ENCODE data around the gene DNAAF1.
"Not testable (repeated sequence)": the region's sequence is repeated elsewhere in the genome, so short reads cannot be mapped to it uniquely, and the experiment has no call there.

Gene DNAAF1

DNA sequence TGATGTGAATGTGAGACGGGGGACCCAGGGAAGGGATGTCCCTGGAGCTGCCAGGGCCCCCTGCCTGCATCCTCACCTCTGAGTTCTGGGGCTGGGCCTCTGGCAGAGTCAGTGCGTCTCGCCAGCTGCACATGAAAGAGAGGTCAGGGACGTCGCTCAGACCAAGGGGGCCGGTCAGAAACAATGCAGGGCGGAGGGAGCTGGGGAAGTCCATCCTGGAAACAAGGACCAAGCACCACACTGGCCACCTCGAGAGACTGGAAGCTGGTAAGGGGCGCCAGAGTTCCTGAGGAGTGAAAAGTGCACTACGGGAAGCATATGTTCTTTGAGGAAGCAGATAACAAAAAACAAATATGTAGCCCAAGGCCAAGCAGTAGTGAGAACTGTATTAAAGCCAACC, 39.7 kb downstream of the DNAAF1 start:
- DNase-seq: no peak

DNA sequence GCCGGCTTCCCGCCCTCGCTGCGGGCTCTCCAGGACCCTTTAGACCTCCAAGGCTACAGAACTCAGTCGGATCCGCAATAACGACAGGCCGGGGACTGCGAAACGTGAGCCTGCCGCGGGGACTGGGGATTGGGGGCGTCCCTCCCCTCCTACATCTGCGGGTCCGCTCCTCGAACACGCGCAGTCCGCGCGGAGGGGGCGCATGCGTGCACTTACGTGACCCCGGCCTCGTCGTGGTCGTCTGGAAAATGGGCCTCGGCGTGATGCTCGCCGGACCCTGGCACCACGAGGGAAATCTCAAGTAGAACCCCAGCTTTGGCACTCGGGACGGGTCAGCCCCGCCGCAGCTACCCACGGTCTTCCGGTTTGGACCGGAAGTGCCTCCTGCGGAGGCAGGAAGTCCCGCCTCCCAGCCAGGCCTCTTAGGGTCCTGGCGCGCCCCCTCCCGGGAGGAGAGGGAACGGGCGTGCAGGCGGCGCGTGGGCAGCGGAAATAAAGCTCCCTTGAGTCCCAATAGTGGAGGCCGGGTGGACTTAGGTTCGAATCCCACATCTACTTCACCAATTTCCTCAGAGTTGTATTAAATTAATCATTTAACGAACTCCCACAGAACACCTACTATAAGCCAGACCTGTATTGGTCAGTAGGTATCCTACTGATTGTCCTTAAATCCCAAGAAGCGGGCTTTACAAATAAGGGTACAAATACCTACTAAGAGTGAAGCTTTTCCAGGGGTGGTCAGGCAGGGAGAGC, 41.8 kb downstream of the DNAAF1 start, which contains the start of gene TAF1C:
Gene TAF1C, minus strand, starts transcription at position 373 of the 753 bp plus-strand sequence. CDS start 2,069 bp downstream, outside the sequence.
- DNase-seq: peak; percentile 94

DNA sequence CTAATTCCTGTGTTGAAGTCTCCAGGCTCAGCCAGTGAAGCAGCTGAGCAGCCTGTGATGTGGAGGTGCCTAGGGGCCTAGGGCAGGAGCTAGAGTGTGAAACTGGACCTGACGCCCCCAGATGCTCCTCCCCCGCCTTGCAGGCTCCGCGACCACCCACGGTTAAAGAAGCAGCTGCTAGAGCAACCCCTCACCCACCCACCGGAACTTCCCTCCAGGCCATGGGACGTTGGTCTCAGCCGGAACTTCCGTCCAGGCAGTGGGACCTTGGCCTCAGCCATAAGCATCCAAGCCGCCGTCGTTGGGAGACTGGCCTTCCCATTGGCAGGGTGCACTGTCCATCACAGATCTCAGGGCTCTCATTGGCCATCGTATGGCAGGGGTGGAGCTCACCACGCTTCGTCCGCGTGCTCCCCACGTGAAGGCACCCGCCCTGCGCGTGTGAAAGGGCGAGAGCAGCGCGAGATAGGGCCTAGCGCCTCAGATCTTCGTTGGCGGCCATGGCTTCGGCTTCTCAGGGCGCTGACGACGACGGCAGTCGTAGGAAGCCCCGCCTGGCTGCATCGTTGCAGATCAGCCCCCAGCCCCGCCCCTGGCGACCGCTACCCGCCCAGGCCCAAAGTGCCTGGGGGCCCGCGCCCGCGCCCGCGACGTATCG, 45.8 kb downstream of the DNAAF1 start, which contains the start of gene ADAD2:
Gene ADAD2, plus strand, starts transcription at position 427 of the 658 bp plus-strand sequence. Its CDS starts 74 bp downstream, at position 501.
- DNase-seq: no peak

DNA sequence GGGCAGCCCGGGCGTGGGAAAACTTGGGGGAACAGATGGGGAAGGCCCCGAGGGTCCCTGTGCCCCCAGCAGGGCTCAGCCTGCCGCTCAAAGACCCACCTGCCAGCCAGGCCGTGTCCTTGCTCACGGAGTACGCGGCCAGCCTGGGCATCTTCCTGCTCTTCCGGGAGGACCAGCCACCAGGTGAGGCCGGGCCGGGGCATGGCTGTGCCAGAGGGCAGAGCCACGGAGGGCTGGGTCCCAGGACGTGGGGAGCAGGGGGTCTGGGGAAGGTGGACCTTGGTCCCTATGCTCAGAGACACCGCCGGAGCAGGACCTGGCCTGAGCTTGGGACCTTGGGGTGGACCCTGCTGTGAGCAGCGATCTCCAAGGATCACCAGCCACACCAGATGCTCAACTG, 46.4 kb downstream of the DNAAF1 start:
- DNase-seq: no peak

DNA sequence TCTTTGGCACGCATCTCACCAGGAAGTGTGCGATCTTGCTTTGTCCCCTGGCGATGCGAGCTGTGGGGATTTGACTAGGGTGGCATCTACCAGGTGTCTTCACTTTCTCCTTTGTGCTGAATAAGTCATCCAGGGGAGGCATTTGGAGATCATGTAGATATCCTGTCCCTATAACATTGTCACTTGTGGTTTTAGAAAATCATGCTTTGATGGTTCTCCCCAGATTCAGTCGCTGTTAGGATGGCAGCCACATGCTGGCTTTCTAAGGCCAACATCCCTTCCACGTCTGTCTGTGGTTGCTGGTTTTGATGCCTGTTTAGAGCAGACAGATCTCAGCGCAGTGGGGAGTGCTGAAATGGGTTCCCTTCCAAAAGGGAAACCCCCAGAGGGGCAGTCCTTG, 48.4 kb downstream of the DNAAF1 start:
- no peak for DNase-seq

DNA sequence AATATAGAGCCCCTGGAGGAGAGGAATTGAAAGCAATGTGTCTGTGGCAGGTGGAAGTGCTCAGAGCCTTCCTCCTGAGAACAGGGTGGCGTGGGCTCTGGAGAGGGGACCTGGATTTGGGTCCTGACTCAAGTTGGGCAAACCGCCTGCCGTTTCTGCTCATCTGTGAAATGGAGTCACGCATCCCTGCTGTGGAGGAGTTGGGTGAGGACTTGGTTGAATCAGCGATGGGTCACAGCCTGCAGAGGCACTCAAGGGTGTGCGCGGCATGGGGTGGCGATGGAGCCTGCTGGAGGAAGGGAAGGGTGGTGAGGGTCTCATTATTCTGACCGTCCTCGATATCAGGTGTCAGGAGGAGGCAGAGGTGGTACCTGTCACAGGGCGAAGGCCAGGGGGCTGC, 48.9 kb downstream of the DNAAF1 start:
- no peak for DNase-seq

DNA sequence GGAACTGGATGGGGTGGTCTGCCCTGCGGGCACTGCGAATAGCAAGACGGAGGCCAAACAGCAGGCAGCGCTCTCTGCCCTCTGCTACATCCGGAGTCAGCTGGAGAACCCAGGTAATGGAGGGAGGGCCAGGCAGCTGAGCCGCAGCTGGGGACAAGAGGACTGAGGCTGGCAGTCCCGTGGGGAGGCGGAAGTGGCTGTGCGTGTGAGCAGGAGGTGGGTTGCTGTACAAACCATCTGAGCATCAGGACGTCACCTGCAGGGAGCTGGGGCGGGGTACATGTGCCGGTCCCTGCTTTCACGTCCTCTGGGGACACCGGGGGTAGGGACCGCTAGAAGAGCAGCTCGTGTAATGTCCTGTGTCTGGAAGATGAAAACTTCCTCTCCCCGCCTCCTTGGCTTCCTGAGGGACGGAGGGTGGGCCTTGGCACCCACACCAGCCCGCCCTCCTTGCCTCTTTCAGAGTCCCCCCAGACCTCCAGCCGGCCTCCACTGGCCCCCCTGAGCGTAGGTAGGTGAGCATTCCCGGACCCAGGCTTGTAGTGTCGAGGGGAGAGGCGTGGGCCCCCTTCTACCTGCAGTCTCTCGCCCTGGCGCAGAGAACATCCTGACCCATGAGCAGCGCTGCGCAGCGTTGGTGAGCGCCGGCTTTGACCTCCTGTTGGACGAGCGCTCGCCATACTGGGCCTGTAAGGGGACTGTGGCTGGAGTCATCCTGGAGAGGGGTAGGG, 49.5 kb downstream of the DNAAF1 start:
- no peak for DNase-seq

DNA sequence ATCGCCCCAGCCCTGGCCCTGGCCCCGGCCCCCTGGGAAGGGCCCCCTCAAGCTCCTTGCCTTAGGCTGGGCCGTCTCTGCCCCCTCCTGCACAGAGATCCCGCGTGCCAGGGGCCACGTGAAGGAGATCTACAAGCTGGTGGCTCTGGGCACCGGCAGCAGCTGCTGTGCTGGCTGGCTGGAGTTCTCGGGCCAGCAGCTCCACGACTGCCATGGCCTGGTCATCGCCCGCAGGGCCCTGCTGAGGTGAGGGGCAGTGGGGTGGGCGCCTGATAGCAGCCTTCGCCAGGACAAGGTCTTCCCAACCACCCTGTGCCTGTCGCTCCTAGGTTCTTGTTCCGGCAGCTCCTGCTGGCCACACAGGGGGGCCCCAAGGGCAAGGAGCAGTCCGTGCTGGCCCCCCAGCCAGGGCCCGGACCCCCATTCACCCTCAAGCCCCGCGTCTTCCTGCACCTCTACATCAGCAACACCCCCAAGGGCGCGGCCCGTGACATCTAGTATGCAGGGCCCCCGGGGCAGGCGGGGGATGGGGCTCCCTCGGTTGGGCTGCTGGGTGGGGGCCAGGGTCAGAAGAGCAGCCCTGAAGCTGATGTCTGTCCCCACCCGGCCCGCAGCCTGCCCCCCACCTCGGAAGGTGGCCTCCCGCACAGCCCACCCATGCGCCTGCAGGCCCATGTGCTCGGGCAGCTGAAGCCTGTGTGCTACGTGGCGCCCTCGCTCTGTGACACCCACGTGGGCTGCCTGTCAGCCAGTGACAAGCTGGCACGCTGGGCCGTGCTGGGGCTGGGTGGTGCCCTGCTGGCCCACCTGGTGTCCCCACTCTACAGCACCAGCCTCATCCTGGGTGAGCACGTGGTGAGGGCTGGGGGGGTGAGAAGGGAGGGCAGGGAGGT, 50.3 kb downstream of the DNAAF1 start:
- no peak for DNase-seq

DNA sequence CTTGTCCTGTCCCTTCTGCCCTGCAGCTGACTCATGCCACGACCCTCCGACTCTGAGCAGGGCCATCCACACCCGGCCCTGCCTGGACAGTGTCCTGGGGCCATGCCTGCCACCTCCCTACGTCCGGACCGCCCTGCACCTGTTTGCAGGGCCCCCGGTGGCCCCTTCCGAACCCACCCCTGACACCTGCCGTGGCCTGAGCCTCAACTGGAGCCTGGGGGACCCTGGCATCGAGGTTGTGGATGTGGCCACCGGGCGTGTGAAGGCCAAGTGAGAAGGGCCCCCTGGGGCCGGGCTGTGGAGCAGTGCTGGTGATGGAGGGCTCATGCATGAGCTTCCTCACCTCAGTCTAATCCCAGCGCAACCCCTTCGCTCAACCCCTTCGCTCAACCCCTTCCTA, 51.0 kb downstream of the DNAAF1 start:
- no peak for DNase-seq

DNA sequence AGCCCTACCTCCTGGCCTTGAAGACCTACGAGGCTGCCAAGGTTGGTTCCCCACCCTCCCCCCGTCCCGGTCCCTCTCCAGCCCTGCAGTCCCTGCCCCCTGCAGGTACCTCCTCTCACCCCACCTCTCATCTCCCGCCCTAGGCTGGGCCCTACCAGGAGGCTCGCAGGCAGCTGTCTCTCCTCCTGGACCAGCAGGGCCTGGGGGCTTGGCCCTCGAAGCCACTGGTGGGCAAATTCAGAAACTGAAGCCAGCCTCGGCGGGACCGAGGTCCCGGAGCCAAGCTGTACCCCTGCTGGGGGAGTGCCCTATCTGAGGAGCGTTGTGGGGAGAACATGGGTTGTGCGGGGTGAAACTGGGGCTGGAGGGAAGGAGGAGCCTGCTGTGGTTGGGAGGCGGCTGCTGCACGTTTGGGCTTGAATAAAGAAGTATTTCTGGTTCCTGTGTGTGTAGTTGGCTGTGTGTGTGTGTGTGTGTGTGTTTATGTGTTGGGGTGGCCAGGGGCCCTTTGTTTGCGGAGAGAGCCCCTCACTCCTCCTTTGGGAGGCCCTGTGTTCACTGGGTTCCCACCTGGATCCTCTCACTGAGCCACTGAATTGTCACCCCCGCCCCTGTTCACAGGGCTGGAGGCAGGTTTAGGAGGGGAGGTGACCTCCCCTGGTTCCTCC, 51.8 kb downstream of the DNAAF1 start:
- DNase-seq: no peak

DNA sequence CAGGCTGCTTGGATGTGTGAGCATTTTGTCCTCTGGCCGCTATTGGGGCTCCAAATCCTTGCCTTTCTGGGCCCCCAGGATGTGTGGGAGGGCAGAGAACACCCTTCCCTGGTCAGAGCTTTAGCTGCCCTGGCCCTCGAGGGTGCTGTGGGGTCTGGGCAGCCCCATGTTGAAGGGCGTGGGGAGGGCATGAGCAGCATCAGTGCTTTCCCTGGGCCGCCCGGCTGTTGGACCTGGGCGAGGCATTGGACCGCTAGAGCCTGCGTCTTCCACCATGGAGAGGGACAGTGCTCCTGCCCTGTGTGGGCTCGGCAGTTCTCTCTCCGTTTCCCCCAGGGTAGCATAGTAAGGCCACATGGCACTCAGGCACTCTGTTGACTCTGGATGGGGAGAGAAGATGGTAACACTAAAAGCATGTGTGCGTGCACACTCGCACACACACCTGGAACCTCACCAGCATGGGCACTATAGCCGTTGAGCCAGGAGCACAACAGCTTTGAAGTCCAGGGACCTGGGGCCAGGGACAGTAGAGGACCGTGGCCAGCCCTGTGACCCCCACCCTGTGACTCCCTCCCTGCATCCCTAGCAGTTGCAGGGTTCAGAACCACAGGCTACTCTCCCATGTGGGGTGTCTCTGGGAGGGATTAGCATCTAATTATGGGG, 52.5 kb downstream of the DNAAF1 start:
- no peak for DNase-seq

DNA sequence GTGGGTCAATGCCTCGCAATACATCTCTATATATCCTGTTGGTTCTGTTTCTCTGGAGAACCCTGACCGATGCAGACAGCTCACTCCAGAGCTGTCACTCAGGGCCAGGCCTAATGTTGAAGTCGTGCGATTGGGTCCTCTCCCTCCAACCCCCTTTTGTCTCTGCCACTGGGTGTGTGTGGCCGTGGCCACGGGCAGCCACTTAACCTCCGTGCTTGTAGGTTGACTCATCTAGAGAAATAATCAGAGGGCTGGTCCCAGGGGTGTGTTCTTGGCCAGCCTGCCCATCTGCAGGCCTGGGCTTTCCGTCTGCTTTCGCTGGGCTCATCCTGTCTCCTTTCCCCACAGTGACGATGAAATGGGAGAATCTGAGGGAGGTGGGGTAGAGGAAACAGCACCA, 53.3 kb downstream of the DNAAF1 start:
- peak; percentile 36 for DNase-seq

DNA sequence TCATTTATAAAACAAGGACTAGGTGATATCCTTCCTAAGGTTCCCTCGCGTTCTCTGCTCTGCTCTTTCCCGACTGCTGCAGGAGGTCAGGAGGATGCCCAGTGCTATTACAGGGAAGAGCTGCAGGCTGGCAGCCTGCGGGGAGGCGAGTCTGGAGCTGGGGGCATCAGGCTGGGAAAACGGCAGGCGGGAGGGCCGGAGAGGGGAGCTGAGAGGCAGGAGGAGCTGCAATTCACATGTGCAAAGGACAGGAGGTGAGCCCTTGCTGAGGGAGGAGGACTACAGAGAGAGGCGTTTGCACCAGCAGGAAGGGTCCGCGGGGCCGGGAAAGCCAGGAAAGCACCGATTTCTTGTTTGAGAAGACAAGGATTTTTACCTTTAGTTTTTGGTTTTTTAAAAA, 54.0 kb downstream of the DNAAF1 start:
- DNase-seq: no peak

DNA sequence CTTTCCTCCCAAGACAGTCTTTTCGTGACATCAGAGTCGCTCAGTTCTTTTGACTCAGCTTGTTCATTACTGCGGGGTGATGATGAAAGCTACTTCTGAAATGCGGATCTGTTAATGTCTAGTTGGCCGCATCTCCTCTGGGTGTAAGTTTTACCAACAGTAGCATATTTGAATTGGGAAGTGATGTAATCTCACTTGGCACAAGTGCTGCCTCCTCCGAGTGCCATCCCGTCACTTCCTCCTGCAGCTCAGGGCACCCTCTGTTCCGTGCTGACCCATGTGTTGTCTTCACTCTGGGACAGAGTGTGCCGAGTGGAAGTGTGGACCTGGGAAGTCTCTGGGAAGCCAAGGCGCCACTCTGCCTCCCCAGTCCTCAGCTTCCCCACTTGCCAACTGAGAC, 54.8 kb downstream of the DNAAF1 start:
- DNase-seq: no peak

DNA sequence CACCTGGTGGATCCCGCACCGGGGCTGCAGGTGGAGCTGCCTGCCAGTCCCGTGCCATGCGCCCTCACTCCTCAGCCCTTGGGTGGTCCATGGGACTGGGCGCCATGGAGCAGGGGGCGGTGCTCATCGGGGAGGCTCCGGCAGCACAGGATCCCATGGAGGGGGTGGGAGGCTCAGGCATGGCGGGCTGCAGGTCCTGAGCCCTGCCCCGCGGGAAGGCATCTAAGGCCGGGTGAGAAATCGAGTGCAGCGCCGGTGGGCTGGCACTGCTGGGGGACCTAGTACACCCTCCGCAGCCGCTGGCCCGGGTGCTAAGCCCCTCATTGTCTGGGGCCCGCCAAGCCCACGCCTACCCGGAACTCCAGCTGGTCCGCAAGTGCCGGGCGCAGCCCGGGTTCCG, 59.4 kb downstream of the DNAAF1 start:
- not testable (repeated sequence) for DNase-seq

DNA sequence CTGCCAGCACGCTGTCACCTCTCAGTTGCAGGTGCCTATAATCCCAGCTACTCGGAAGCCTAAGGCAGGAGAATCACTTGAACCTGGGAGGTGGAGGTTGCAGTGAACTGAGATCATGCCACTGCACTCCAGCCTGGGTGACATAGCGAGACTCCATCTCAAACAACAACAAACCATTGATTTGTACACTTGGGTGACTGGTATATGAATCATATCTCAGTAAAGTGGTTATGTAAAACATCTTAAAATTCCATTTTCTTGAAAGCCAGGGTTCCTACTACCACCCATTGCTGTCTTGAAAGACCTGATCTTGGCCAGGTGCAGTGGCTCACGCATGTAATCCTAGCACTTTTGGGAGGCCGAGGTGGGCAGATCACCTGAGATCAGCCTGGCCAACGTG, 60.0 kb downstream of the DNAAF1 start:
- not testable (repeated sequence) for DNase-seq

DNA sequence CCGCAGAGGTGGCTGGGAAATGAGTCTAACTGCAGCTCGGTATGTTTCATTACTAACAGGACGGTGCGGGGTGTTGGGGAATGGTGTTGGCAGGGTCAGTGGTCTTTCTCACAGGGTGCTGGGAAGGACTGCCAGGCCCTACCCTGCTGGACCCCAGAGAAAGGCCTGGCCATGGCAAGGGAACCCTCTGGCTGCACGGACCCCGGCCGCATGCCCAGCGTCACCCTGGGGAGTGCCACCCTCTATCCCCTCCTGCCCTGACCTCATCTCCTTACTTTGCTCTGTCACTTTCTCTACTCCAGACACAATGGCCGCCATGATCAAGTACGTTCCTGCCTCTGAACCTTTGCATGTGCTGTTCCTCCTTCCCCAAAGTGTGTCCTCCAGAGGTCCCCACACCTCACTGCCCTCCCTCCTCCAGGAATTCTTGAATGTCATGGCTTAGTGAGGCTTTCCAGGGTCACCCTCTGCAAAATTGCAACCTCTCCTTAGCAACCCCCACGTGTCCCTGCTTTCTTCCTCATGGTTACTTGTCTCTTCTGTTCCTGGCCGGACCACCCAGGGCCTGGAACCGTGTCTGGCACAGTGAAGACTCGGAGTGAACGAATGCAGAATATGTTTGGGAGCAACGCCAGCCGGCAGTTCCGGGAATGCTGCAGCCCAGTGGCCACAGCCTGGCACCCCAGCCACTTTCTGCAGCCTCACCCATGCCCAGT, 61.0 kb downstream of the DNAAF1 start:
- no peak for DNase-seq

DNA sequence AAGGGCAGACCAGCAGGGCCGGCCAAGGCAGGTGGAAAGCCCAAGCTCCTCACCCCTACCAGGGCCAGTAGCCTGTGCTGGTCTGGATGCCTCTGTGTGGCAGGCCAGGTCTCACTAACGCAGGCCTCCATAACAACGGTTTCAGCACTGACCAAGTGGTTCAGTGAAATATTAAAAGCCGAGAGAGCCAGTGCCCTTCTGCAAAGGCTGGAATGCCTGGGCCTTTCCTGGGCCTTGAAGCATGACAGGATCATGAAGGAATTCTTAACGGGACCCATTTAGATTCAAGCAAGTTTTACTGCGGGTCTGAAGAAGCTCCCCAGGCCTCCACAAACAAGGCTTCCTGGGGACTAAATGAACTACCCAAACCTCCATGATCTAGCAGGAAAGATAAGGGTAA, 62.1 kb downstream of the DNAAF1 start:
- no peak for DNase-seq

DNA sequence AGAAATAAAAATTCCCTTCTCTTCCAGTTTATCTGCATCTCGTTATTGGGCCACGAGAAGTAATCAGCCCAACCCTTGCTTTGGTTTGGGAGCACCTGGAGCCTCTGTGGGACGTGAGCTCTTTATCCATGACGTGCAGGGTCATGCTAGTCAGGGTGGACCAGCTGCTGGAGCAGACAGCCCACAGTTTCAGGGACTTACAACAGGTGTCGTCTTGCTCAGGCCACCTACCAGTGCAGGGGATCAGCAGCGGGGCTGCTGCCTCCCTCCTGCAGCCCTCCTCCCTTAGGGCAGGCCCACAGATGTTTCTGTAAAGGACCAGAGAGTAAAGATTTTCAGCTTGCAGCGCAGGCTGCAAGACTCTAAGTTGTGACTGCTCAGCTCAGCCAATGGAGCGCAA, 62.8 kb downstream of the DNAAF1 start:
- DNase-seq: no peak

DNA sequence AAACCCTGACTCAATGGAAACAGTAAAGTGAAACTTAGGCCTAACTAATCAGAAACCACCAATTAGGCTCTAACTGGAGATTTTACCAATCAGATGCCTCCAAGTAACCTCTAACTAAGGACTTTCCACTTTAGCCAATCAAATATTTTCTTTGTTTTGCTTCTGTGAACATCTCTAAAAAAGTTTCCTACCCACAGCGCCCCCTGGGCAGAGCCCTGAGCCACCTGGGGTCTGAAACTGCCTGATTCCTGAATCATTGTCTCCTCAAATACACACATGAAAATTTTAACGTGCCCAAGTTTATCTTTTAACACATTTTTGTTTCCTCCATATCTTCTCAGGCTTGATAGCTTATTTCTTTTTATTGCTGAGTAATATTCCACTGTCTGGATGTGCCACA, 64.9 kb downstream of the DNAAF1 start:
- DNase-seq: no peak

DNA sequence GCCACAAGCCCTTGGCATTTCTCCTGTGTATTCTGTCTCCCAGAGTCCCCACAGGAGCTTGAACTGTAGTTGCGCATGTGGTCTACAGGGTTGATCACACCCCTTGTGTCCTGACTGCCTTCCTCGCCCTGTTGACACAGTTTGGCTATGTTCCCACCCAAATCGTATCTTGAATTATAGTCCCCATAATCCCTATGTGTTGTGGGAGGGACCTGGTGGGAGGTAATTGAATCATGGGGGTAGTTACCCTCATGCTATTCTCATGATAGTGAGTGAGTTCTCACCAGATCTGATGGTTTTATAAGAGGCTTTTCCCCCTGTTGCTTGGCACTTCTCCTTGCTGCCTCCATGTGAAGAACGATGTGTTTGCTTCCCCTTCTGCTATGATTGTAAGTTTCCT, 67.0 kb downstream of the DNAAF1 start:
- no peak for DNase-seq

Data from fibroblast of skin of abdomen (primary cell).